ENCODE data around the gene INAFM1. TPM values are rescaled to one million over a fixed set of nuclear protein-coding genes. Genes with fewer than 3 reads are reported as not detected.

Gene INAFM1
- total and polyA plus RNA-seq, 8 donors = 8.7 to 22.2 (median 12.9) TPM

GRCh38 chr19:47236072-47236675 is 38.5 kb upstream of the INAFM1 start:
- no peaks in the 10 kb centered on the region for H3K9me3 ChIP-seq
- TF ChIP-seq CTCF (IDR thresholded peaks at IDR 0.05) = no peak
- no peaks in the 10 kb centered on the region for H3K36me3 ChIP-seq
- H3K27ac ChIP-seq = no peak overlapping the region
- peaks cover 13 to 38% of the 10 kb centered on the region in 2 donors for H3K27me3 ChIP-seq
- H3K4me3 ChIP-seq = no peak overlapping the region
- intact Hi-C loops (cut with DNase I) = no loop called here
- DNase-seq (no peak), ATAC-seq (no peak)
- peaks cover 3 to 42% of the 10 kb centered on the region in 2 donors for H3K4me1 ChIP-seq

GRCh38 chr19:47239152-47239551 is 35.5 kb upstream of the INAFM1 start:
- no peaks in the 10 kb centered on the region for H3K9me3 ChIP-seq
- peaks cover 5 to 46% of the 10 kb centered on the region in 2 donors for H3K4me1 ChIP-seq
- no peak overlapping the region for H3K27ac ChIP-seq
- TF ChIP-seq CTCF (IDR thresholded peaks at IDR 0.05) = no peak
- intact Hi-C loops (cut with DNase I) = no loop called here
- no peak for DNase-seq
- no peak overlapping the region for H3K4me3 ChIP-seq
- no peak for ATAC-seq
- no peaks in the 10 kb centered on the region for H3K36me3 ChIP-seq
- peaks cover 13 to 52% of the 10 kb centered on the region in 2 donors for H3K27me3 ChIP-seq

- no peak for TF ChIP-seq CTCF (IDR thresholded peaks at IDR 0.05)
- Histone ChIP-seq H3K4me1 (peaks cover 5 to 52% of the 10 kb centered on the region in 2 donors), H3K36me3 (no peaks in the 10 kb centered on the region), H3K27ac (no peak overlapping the region), H3K9me3 (no peaks in the 10 kb centered on the region), H3K4me3 (no peak overlapping the region), H3K27me3 (peaks cover 13 to 52% of the 10 kb centered on the region in 2 donors)
- ATAC-seq (no peak), DNase-seq (peak in 1 of 4 donors; percentile 83)
- intact Hi-C loops (cut with DNase I) = loop anchor here in 1 of 2 donors (5.0 kb wide), 1 partner anchor 92 kb away; no protein-coding TSS in a partner anchor
Observed at GRCh38 chr19:47239610-47240296, 34.9 kb upstream of the INAFM1 start.

GRCh38 chr19:47240556-47240955 is 34.1 kb upstream of the INAFM1 start:
- no peaks in the 10 kb centered on the region for H3K9me3 ChIP-seq
- H3K27me3 ChIP-seq = peaks cover 13 to 52% of the 10 kb centered on the region in 2 donors
- DNase-seq = no peak
- no peaks in the 10 kb centered on the region for H3K36me3 ChIP-seq
- intact Hi-C loops (cut with DNase I) = loop anchor here in 1 of 2 donors (5.0 kb wide), 1 partner anchor 93 kb away; no protein-coding TSS in a partner anchor
- H3K4me3 ChIP-seq = no peak overlapping the region
- no peak for ATAC-seq
- H3K27ac ChIP-seq = no peak overlapping the region
- no peak for TF ChIP-seq CTCF (IDR thresholded peaks at IDR 0.05)
- peaks cover 5 to 53% of the 10 kb centered on the region in 2 donors for H3K4me1 ChIP-seq

Data from left lung (tissue), 10 donors.